ENCODE results near the gene SNAP47. TPM values are rescaled to one million over a fixed set of nuclear protein-coding genes. Genes with fewer than 3 reads are reported as not detected.
A peak's percentile ranks its signal among the peaks of the same experiment; 100 is the strongest.

SNAP47 gene
- total RNA-seq, 2 experiments from 2014 or later, result 25.3 to 25.5 TPM

GRCh38 chr1:227745568-227746265 lies 10.5 kb downstream of the SNAP47 start:
- TF ChIP-seq CTCF (IDR thresholded peaks at IDR 0.05), result no peak
- peaks cover 29% of the 10 kb centered on the region for H3K4me1 Mint-ChIP-seq (ENCODE audit: low read depth)
- DNase-seq (no peak), ATAC-seq (no peak)
- CTCF ChIA-PET, result interaction anchor here (1.2 kb wide), 1 partner anchor 208 kb away, joined by 3 read pairs; no protein-coding TSS in a partner anchor
- intact Hi-C loops (cut with micrococcal nuclease), result no loop called here
- H3K4me3 Mint-ChIP-seq, result no peak overlapping the region
- no peak overlapping the region for H3K27ac Mint-ChIP-seq
- no peaks in the 10 kb centered on the region for H3K27me3 Mint-ChIP-seq
- H3K36me3 Mint-ChIP-seq (ENCODE audit: low read depth), result peaks cover 12% of the 10 kb centered on the region
- POLR2A ChIA-PET, result no interaction called here
- H3K9me3 Mint-ChIP-seq, result no peaks in the 10 kb centered on the region

GRCh38 chr1:227746676-227747075 lies 11.4 kb downstream of the SNAP47 start:
- TF ChIP-seq CTCF (IDR thresholded peaks at IDR 0.05), result no peak
- no peak for DNase-seq
- POLR2A ChIA-PET, result no interaction called here
- no peak for ATAC-seq
- H3K9me3 Mint-ChIP-seq, result no peaks in the 10 kb centered on the region
- peaks cover 24% of the 10 kb centered on the region for H3K4me1 Mint-ChIP-seq (ENCODE audit: low read depth)
- intact Hi-C loops (cut with micrococcal nuclease), result no loop called here
- H3K4me3 Mint-ChIP-seq, result no peak overlapping the region
- CTCF ChIA-PET, result no interaction called here
- no peak overlapping the region for H3K27ac Mint-ChIP-seq
- H3K27me3 Mint-ChIP-seq, result no peaks in the 10 kb centered on the region
- peaks cover 16% of the 10 kb centered on the region for H3K36me3 Mint-ChIP-seq (ENCODE audit: low read depth)

- H3K36me3 Mint-ChIP-seq (ENCODE audit: low read depth), result peaks cover 16% of the 10 kb centered on the region
- ChIA-PET CTCF (no interaction called here), POLR2A (no interaction called here)
- H3K27ac Mint-ChIP-seq, result no peak overlapping the region
- intact Hi-C loops (cut with micrococcal nuclease), result no loop called here
- H3K4me1 Mint-ChIP-seq (ENCODE audit: low read depth), result peaks cover 23% of the 10 kb centered on the region
- no peaks in the 10 kb centered on the region for H3K27me3 Mint-ChIP-seq
- no peak for TF ChIP-seq CTCF (IDR thresholded peaks at IDR 0.05)
- H3K9me3 Mint-ChIP-seq, result no peaks in the 10 kb centered on the region
- H3K4me3 Mint-ChIP-seq, result no peak overlapping the region
- no peak for DNase-seq
- no peak for ATAC-seq
Observed at GRCh38 chr1:227747382-227747781, 12.1 kb downstream of the SNAP47 start.

- no peak for DNase-seq
- no peak for ATAC-seq
- intact Hi-C loops (cut with micrococcal nuclease), result no loop called here
- POLR2A ChIA-PET, result no interaction called here
- H3K4me3 Mint-ChIP-seq, result no peak overlapping the region
- no peaks in the 10 kb centered on the region for H3K9me3 Mint-ChIP-seq
- no peak for TF ChIP-seq CTCF (IDR thresholded peaks at IDR 0.05)
- no peaks in the 10 kb centered on the region for H3K27me3 Mint-ChIP-seq
- CTCF ChIA-PET, result no interaction called here
- H3K4me1 Mint-ChIP-seq (ENCODE audit: low read depth), result peaks cover 23% of the 10 kb centered on the region
- peaks cover 16% of the 10 kb centered on the region for H3K36me3 Mint-ChIP-seq (ENCODE audit: low read depth)
- peak overlapping the region; percentile 11 for H3K27ac Mint-ChIP-seq
Observed at GRCh38 chr1:227747948-227748495, 12.8 kb downstream of the SNAP47 start.

- ChIA-PET CTCF (no interaction called here), POLR2A (no interaction called here)
- ATAC-seq, result peak; percentile 88
- Mint-ChIP-seq H3K4me1 (ENCODE audit: low read depth) (peaks cover 22% of the 10 kb centered on the region), H3K27ac (peak overlapping the region; percentile 80), H3K36me3 (ENCODE audit: low read depth) (peaks cover 16% of the 10 kb centered on the region), H3K4me3 (no peak overlapping the region), H3K27me3 (no peaks in the 10 kb centered on the region), H3K9me3 (no peaks in the 10 kb centered on the region)
- no peak for TF ChIP-seq CTCF (IDR thresholded peaks at IDR 0.05)
- peak; percentile 45 for DNase-seq
- intact Hi-C loops (cut with micrococcal nuclease), result no loop called here
Observed at GRCh38 chr1:227748496-227749182, 13.4 kb downstream of the SNAP47 start.

All from activated CD8-positive, alpha-beta T cell treated with anti-CD3 and anti-CD28 coated beads for 36 hours (primary cell).